MM.1S (cell line): Measurements from ENCODE around the gene TMEM221.

ENCODE experiments used
- DNase-seq: peaks from one replicate; pipeline ENCODE4 v3.0.0-alpha.2; 2015
- H2AFZ ChIP-seq: fragments of 300-600 bp; sonication (generic); 2 replicates; pipeline ENCODE4 v1.6.0; 2016; ENCODE audit warnings: antibody characterized with exemption, low read length
- H3F3A ChIP-seq: fragments of 300-600 bp; sonication (generic); 2 replicates; pipeline ENCODE4 v1.6.1; 2016; ENCODE audit warnings: mild to moderate bottlenecking, antibody characterized with exemption, low read length, moderate library complexity, mixed read lengths; ENCODE audit not compliant: insufficient read depth
- H3K27ac ChIP-seq: fragments of 300-600 bp; sonication (generic); 2 replicates; pipeline ENCODE4 v1.5.1; 2016; ENCODE audit warnings: mild to moderate bottlenecking, low read length
- H3K27me3 ChIP-seq: fragments of 300-600 bp; sonication (generic); replicated peaks from 2 replicates; pipeline ENCODE4 v1.6.0; 2016; ENCODE audit warnings: low read length; ENCODE audit not compliant: insufficient read depth
- H3K36me3 ChIP-seq: fragments of 300-600 bp; sonication (generic); replicated peaks from 2 replicates; pipeline ENCODE4 v1.6.1; 2016; ENCODE audit warnings: mild to moderate bottlenecking, low read length, mixed read lengths; ENCODE audit not compliant: insufficient read depth
- H3K4me1 ChIP-seq: fragments of 300-600 bp; sonication (generic); 2 replicates; pipeline ENCODE4 v1.6.1; 2016; ENCODE audit warnings: low read length, mixed read lengths
- H3K4me2 ChIP-seq: fragments of 300-600 bp; sonication (generic); 2 replicates; pipeline ENCODE4 v1.6.0; 2016; ENCODE audit warnings: low read depth, low read length
- H3K4me3 ChIP-seq: fragments of 300-600 bp; sonication (generic); 2 replicates; pipeline ENCODE4 v1.5.1; 2016; ENCODE audit warnings: low read length, mixed read lengths
- H3K79me2 ChIP-seq: fragments of 300-600 bp; sonication (generic); 2 replicates; pipeline ENCODE4 v1.6.1; 2016; ENCODE audit warnings: mixed run types, low read length, mixed read lengths
- H3K9ac ChIP-seq: fragments of 300-600 bp; sonication (generic); 2 replicates; pipeline ENCODE4 v1.6.1; 2016; ENCODE audit warnings: low read length, mixed read lengths
- H3K9me2 ChIP-seq: fragments of 300-600 bp; sonication (generic); replicated peaks from 2 replicates; pipeline ENCODE4 v1.6.1; 2016; ENCODE audit warnings: mild to moderate bottlenecking, low read length, mixed read lengths; ENCODE audit not compliant: insufficient read depth
- H3K9me3 ChIP-seq: fragments of 300-600 bp; sonication (generic); replicated peaks from 2 replicates; pipeline ENCODE4 v1.6.1; 2016; ENCODE audit warnings: mild to moderate bottlenecking, low read length, mixed read lengths; ENCODE audit not compliant: insufficient read depth
- H4K20me1 ChIP-seq: fragments of 300-600 bp; sonication (generic); 2 replicates; pipeline ENCODE4 v1.6.1; 2016; ENCODE audit warnings: mild to moderate bottlenecking, low read length, moderate library complexity, mixed read lengths; ENCODE audit not compliant: insufficient read depth
- CTCF ChIP-seq: fragments of 300-600 bp; sonication (generic); IDR thresholded peaks from 2 replicates; pipeline ENCODE4 v1.5.1; 2016; ENCODE audit warnings: antibody characterized with exemption, low read length, mixed read lengths
- EZH2 ChIP-seq: fragments of 300-600 bp; sonication (generic); optimal IDR thresholded peaks from 2 replicates; pipeline ENCODE3; 2017; ENCODE audit warnings: low read depth, mild to moderate bottlenecking, antibody characterized with exemption, low read length, mixed read lengths
- EZH2phosphoT487 ChIP-seq: fragments of 300-600 bp; sonication (generic); IDR thresholded peaks from 2 replicates; pipeline ENCODE4 v1.6.1; 2018; ENCODE audit warnings: antibody characterized with exemption, low read length

The TMEM221 gene

GRCh38 chr19:17411801-17412200, 36.7 kb downstream of the TMEM221 start:
- H3K36me3 ChIP-seq = no peaks in the 10 kb centered on the region
- no peak overlapping the region for H3K4me2 ChIP-seq
- no peak overlapping the region for H2AFZ ChIP-seq
- peaks cover 7% of the 10 kb centered on the region for H3F3A ChIP-seq
- H3K4me1 ChIP-seq = peaks cover 7% of the 10 kb centered on the region; the same call in 1 of the 2 replicates
- H3K9me2 ChIP-seq = no peaks in the 10 kb centered on the region
- H3K9ac ChIP-seq = no peak overlapping the region
- no peak overlapping the region for H3K27ac ChIP-seq
- no peaks in the 10 kb centered on the region for H3K9me3 ChIP-seq
- no peak for DNase-seq
- no peaks in the 10 kb centered on the region for H4K20me1 ChIP-seq
- TF ChIP-seq CTCF (no peak), EZH2 (no peak), EZH2phosphoT487 (no peak)
- H3K4me3 ChIP-seq = no peak overlapping the region
- peaks cover 24% of the 10 kb centered on the region for H3K79me2 ChIP-seq
- no peaks in the 10 kb centered on the region for H3K27me3 ChIP-seq

- Histone ChIP-seq H3K27ac (no peak overlapping the region), H3K4me2 (no peak overlapping the region), H3K27me3 (no peaks in the 10 kb centered on the region), H4K20me1 (no peaks in the 10 kb centered on the region), H3K9me2 (no peaks in the 10 kb centered on the region), H3K9me3 (no peaks in the 10 kb centered on the region), H2AFZ (no peak overlapping the region), H3F3A (peaks cover 24% of the 10 kb centered on the region), H3K79me2 (peaks cover 37% of the 10 kb centered on the region), H3K4me3 (no peak overlapping the region), H3K4me1 (peaks cover 7% of the 10 kb centered on the region; the same call in 1 of the 2 replicates), H3K36me3 (no peaks in the 10 kb centered on the region), H3K9ac (no peak overlapping the region)
- no peak for DNase-seq
- TF ChIP-seq EZH2phosphoT487 (no peak), EZH2 (no peak), CTCF (no peak)
Observed at GRCh38 chr19:17409990-17410389, 38.5 kb downstream of the TMEM221 start.

GRCh38 chr19:17406887-17407196, 41.6 kb downstream of the TMEM221 start:
- no peaks in the 10 kb centered on the region for H3K27me3 ChIP-seq
- peak overlapping the region; percentile 98 for H3K4me2 ChIP-seq
- H3K79me2 ChIP-seq = peaks cover 60% of the 10 kb centered on the region
- H3K4me1 ChIP-seq = no peaks in the 10 kb centered on the region
- H3K4me3 ChIP-seq = peak overlapping the region; percentile 81
- H3K27ac ChIP-seq = peak overlapping the region; percentile 92; the same call in 1 of the 2 replicates
- TF ChIP-seq EZH2 = no peak
- no peak for TF ChIP-seq CTCF
- TF ChIP-seq EZH2phosphoT487 = no peak
- H3K9me3 ChIP-seq = no peaks in the 10 kb centered on the region
- no peak overlapping the region for H2AFZ ChIP-seq
- peaks cover 21% of the 10 kb centered on the region for H3F3A ChIP-seq
- peak; percentile 55 for DNase-seq
- no peaks in the 10 kb centered on the region for H3K9me2 ChIP-seq
- no peaks in the 10 kb centered on the region for H4K20me1 ChIP-seq
- H3K36me3 ChIP-seq = peaks cover 3% of the 10 kb centered on the region; the same call in 1 of the 2 replicates
- peak overlapping the region; percentile 70; the same call in 1 of the 2 replicates for H3K9ac ChIP-seq
